Measurements from ENCODE around the gene ABLIM2. TPM values are rescaled to one million over a fixed set of nuclear protein-coding genes. Genes with fewer than 3 reads are reported as not detected.

Gene ABLIM2
- polyA plus RNA-seq, 3 donors: 0.21 TPM; not detected in 2

- Histone ChIP-seq H4K20me1 (ENCODE audit: insufficient read depth, low read length) (no peaks in the 10 kb centered on the region), H3K4me1 (ENCODE audit: control insufficient read depth in 1 of 2, insufficient read depth in 2 of 2, low read length in 2 of 2) (no peaks in the 10 kb centered on the region), H3K79me2 (ENCODE audit: insufficient read depth, low read length) (no peaks in the 10 kb centered on the region), H3K4me2 (replicated peaks; ENCODE audit: extremely low read depth, low read length, poor library complexity, severe bottlenecking) (no peak overlapping the region), H3K9ac (ENCODE audit: insufficient read depth, low read length, poor library complexity, severe bottlenecking) (no peak overlapping the region), H3K9me3 (replicated peaks in 1 of 2; ENCODE audit: control insufficient read depth in 1 of 2, insufficient read depth in 1 of 2, low read length in 2 of 2) (no peaks in the 10 kb centered on the region), H3K36me3 (replicated peaks in 1 of 2; ENCODE audit: control insufficient read depth in 1 of 2, insufficient read depth in 2 of 2, low read length in 2 of 2) (no peaks in the 10 kb centered on the region), H3K4me3 (replicated peaks in 1 of 3; ENCODE audit: low read depth in 2 of 3, low read length in 3 of 3) (no peak overlapping the region), H2AFZ (ENCODE audit: insufficient read depth, low read depth, low read length, poor library complexity, severe bottlenecking) (no peak overlapping the region), H3K27me3 (ENCODE audit: control insufficient read depth in 2 of 2, insufficient read depth in 2 of 2, low read length in 2 of 2) (peaks cover 0 to 2% of the 10 kb centered on the region in 2 donors), H3K27ac (ENCODE audit: low read depth in 1 of 2, low read length in 2 of 2) (no peak overlapping the region)
- intact Hi-C loops (cut with micrococcal nuclease): no loop called here
- Mint-ChIP-seq H3K36me3 (no peaks in the 10 kb centered on the region), H3K9me3 (peaks cover 0 to 2% (median 0%) of the 10 kb centered on the region in 7 donors), H3K4me3 (no peak overlapping the region), H3K4me1 (no peaks in the 10 kb centered on the region), H3K27ac (no peak overlapping the region), H3K27me3 (ENCODE audit: low read depth in 3 of 3) (peaks cover 6 to 10% (median 7%) of the 10 kb centered on the region in 3 donors)
- no peak for TF ChIP-seq CTCF (IDR thresholded peaks at IDR 0.05)
- 79% methylated on average over 4 of the region's 5 CpGs for whole genome bisulfite sequencing (ENCODE audit: insufficient coverage)
- no peak for DNase-seq
Observed at GRCh38 chr4:7978489-7978888, 180.1 kb downstream of the ABLIM2 start.

- peaks cover 0 to 2% of the 10 kb centered on the region in 2 donors for H3K27me3 ChIP-seq (ENCODE audit: control insufficient read depth in 2 of 2, insufficient read depth in 2 of 2, low read length in 2 of 2)
- intact Hi-C loops (cut with micrococcal nuclease): no loop called here
- no peaks in the 10 kb centered on the region for H3K4me1 Mint-ChIP-seq
- no peak overlapping the region for H3K27ac Mint-ChIP-seq
- no peak overlapping the region for H2AFZ ChIP-seq (ENCODE audit: insufficient read depth, low read depth, low read length, poor library complexity, severe bottlenecking)
- H3K4me3 ChIP-seq (replicated peaks in 1 of 3; ENCODE audit: low read depth in 2 of 3, low read length in 3 of 3): no peak overlapping the region
- H3K9ac ChIP-seq (ENCODE audit: insufficient read depth, low read length, poor library complexity, severe bottlenecking): no peak overlapping the region
- H3K27me3 Mint-ChIP-seq (ENCODE audit: low read depth in 3 of 3): peaks cover 9 to 11% (median 10%) of the 10 kb centered on the region in 3 donors
- no peaks in the 10 kb centered on the region for H3K36me3 ChIP-seq (replicated peaks in 1 of 2; ENCODE audit: control insufficient read depth in 1 of 2, insufficient read depth in 2 of 2, low read length in 2 of 2)
- no peaks in the 10 kb centered on the region for H3K79me2 ChIP-seq (ENCODE audit: insufficient read depth, low read length)
- peaks cover 0 to 2% (median 0%) of the 10 kb centered on the region in 7 donors for H3K9me3 Mint-ChIP-seq
- H3K4me2 ChIP-seq (replicated peaks; ENCODE audit: extremely low read depth, low read length, poor library complexity, severe bottlenecking): no peak overlapping the region
- TF ChIP-seq CTCF (IDR thresholded peaks at IDR 0.05): no peak
- no peak for DNase-seq
- no peaks in the 10 kb centered on the region for H4K20me1 ChIP-seq (ENCODE audit: insufficient read depth, low read length)
- 95% methylated on average over 4 of the region's 5 CpGs for WGBS (ENCODE audit: insufficient coverage)
- H3K4me1 ChIP-seq (ENCODE audit: control insufficient read depth in 1 of 2, insufficient read depth in 2 of 2, low read length in 2 of 2): no peaks in the 10 kb centered on the region
- no peak overlapping the region for H3K27ac ChIP-seq (ENCODE audit: low read depth in 1 of 2, low read length in 2 of 2)
- no peak overlapping the region for H3K4me3 Mint-ChIP-seq
- no peaks in the 10 kb centered on the region for H3K9me3 ChIP-seq (replicated peaks in 1 of 2; ENCODE audit: control insufficient read depth in 1 of 2, insufficient read depth in 1 of 2, low read length in 2 of 2)
- H3K36me3 Mint-ChIP-seq: no peaks in the 10 kb centered on the region
Observed at GRCh38 chr4:7976634-7977033, 182.0 kb downstream of the ABLIM2 start.
